SK-N-SH treated with all-trans-retinoic acid at 6 μM for 48 hours (cell line): ENCODE data around the gene UBE2V1.
"Not testable (repeated sequence)": the region's sequence is repeated elsewhere in the genome, so short reads cannot be mapped to it uniquely, and the experiment has no call there.

Source experiments
- ZNF8 ChIP-seq: fragments of 450-650 bp; formaldehyde crosslinking; IDR thresholded peaks from 2 replicates; pipeline ENCODE4 v1.5.0; 2020; ENCODE audit warnings: mild to moderate bottlenecking, moderate library complexity
- TF ChIP-seq, protein P1 (sequence below): fragments of 250-450 bp; sonication (Bioruptor Pico); IDR thresholded peaks from 2 replicates; pipeline ENCODE4 v1.5.0; 2020; ENCODE audit warnings: mild to moderate bottlenecking, moderate library complexity

GRCh38 chr20:50082056-50082455, 30.9 kb downstream of the UBE2V1 start:
- TF ChIP-seq, protein P1, sequence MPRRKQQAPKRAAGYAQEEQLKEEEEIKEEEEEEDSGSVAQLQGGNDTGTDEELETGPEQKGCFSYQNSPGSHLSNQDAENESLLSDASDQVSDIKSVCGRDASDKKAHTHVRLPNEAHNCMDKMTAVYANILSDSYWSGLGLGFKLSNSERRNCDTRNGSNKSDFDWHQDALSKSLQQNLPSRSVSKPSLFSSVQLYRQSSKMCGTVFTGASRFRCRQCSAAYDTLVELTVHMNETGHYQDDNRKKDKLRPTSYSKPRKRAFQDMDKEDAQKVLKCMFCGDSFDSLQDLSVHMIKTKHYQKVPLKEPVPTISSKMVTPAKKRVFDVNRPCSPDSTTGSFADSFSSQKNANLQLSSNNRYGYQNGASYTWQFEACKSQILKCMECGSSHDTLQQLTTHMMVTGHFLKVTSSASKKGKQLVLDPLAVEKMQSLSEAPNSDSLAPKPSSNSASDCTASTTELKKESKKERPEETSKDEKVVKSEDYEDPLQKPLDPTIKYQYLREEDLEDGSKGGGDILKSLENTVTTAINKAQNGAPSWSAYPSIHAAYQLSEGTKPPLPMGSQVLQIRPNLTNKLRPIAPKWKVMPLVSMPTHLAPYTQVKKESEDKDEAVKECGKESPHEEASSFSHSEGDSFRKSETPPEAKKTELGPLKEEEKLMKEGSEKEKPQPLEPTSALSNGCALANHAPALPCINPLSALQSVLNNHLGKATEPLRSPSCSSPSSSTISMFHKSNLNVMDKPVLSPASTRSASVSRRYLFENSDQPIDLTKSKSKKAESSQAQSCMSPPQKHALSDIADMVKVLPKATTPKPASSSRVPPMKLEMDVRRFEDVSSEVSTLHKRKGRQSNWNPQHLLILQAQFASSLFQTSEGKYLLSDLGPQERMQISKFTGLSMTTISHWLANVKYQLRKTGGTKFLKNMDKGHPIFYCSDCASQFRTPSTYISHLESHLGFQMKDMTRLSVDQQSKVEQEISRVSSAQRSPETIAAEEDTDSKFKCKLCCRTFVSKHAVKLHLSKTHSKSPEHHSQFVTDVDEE (CRISPR knock-in tag) = not testable (repeated sequence)
- not testable (repeated sequence) for TF ChIP-seq ZNF8 (CRISPR knock-in tag)
